Hepatocyte (in vitro differentiated cells): ENCODE results near the gene IL1R2. TPM values are rescaled to one million over a fixed set of nuclear protein-coding genes. Genes with fewer than 3 reads are reported as not detected.

Experiments
- DNase-seq: peaks from one replicate; pipeline ENCODE4 v3.0.0-alpha.2; 2016; ENCODE audit warnings: low spot score
- H2AFZ ChIP-seq: fragments of 200-600 bp; sonication (generic); 2 replicates; pipeline ENCODE4 v1.6.0; 2016; ENCODE audit warnings: antibody characterized with exemption, mild to moderate bottlenecking
- H3K27ac ChIP-seq: fragments of 200-600 bp; sonication (generic); 2 replicates; pipeline ENCODE4 v1.5.1; 2016; ENCODE audit warnings: mild to moderate bottlenecking
- H3K27me3 ChIP-seq: fragments of 200-600 bp; sonication (generic); 2 replicates; pipeline ENCODE4 v1.6.1; 2016
- H3K36me3 ChIP-seq: fragments of 200-600 bp; sonication (generic); replicated peaks from 2 replicates; pipeline ENCODE4 v1.5.1; 2016; ENCODE audit warnings: low read depth; ENCODE audit not compliant: insufficient read depth
- H3K4me1 ChIP-seq: fragments of 200-600 bp; sonication (generic); 2 replicates; pipeline ENCODE4 v1.5.1; 2016; ENCODE audit warnings: mild to moderate bottlenecking, moderate library complexity; ENCODE audit not compliant: insufficient read depth
- H3K4me2 ChIP-seq: fragments of 200-600 bp; sonication (generic); 2 replicates; pipeline ENCODE4 v1.6.0; 2016
- H3K4me3 ChIP-seq: fragments of 200-600 bp; sonication (generic); 2 replicates; pipeline ENCODE4 v1.5.1; 2016; ENCODE audit warnings: mild to moderate bottlenecking
- H3K79me2 ChIP-seq: fragments of 200-600 bp; sonication (generic); 2 replicates; pipeline ENCODE4 v1.6.0; 2017; ENCODE audit warnings: mild to moderate bottlenecking
- H3K9me2 ChIP-seq: fragments of 200-600 bp; sonication (generic); replicated peaks from 2 replicates; pipeline ENCODE4 v1.6.0; 2017; ENCODE audit warnings: mild to moderate bottlenecking; ENCODE audit not compliant: insufficient read depth
- H3K9me3 ChIP-seq: fragments of 200-600 bp; sonication (generic); 2 replicates; pipeline ENCODE4 v1.5.1; 2016; ENCODE audit warnings: low read depth, mild to moderate bottlenecking
- H4K20me1 ChIP-seq: fragments of 200-600 bp; sonication (generic); 2 replicates; pipeline ENCODE4 v1.6.0; 2016; ENCODE audit warnings: mild to moderate bottlenecking; ENCODE audit not compliant: insufficient read depth, poor library complexity, severe bottlenecking
- EZH2 ChIP-seq: fragments of 200-600 bp; sonication (generic); IDR thresholded peaks from 2 replicates; pipeline ENCODE4 v1.6.1; 2016; ENCODE audit warnings: antibody characterized with exemption, mild to moderate bottlenecking, borderline replicate concordance
- EZH2phosphoT487 ChIP-seq: fragments of 200-600 bp; sonication (generic); IDR thresholded peaks from one replicate; pipeline ENCODE4 v1.6.1; 2018; ENCODE audit warnings: antibody characterized with exemption, mild to moderate bottlenecking, low read depth, moderate library complexity; ENCODE audit not compliant: unreplicated experiment, severe bottlenecking
- WGBS: methylation state at CpG from one replicate; pipeline ENCODE4 v1.1.6; 2016; ENCODE audit warnings: low lambda C conversion rate; ENCODE audit errors: missing lambda C conversion rate; 5-methylcytosine and 5-hydroxymethylcytosine counted together
- polyA plus RNA-seq: library from polyadenylated mRNA; unstranded; fragments of >200 nt; fragmentation: Nextera tagmentation; extraction: Ambion mirVana; gene quantifications from 2 replicates; pipeline ENCODE4 v1.2.1, GENCODE V29; 2016
- total RNA-seq: library from RNA; depleted of rRNA; stranded (reverse); fragments of >200 nt; gene quantifications from 2 replicates; pipeline ENCODE4 v1.2.3, GENCODE V29; 2014
- TF ChIP-seq, protein P1 (sequence below): fragments of 200-600 bp; sonication (generic); IDR thresholded peaks from 2 replicates; pipeline ENCODE4 v1.5.1; 2016; ENCODE audit warnings: antibody characterized with exemption, mild to moderate bottlenecking; ENCODE audit not compliant: poor library complexity

Gene IL1R2
- total and polyA plus RNA-seq, 2 experiments from 2014 or later: 1.3 to 5.8 TPM

DNA sequence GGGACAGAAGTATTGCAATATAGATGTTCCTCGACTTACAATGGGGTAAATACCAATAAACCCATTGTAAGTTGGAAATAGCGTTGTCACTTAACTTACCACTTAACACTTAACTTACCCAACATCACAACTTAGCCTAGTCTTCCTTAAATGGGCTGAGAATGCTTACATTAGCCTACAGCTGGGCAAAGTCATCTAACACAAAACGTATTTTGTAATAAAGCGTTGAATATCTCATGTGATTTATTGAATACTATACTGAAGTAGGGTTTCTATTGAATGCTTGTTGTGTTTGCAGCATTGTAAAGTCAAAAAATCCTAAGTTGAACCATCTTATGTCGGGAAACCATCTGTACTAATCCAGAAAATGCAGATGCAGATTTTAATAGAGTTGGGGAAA lies 23.6 kb downstream of the IL1R2 start:
- Histone ChIP-seq H3K79me2 (no peaks in the 10 kb centered on the region), H3K9me2 (no peaks in the 10 kb centered on the region), H3K27ac (no peak overlapping the region), H3K4me3 (no peak overlapping the region), H3K9me3 (no peaks in the 10 kb centered on the region), H3K36me3 (no peaks in the 10 kb centered on the region), H3K27me3 (no peaks in the 10 kb centered on the region), H3K4me2 (no peak overlapping the region), H2AFZ (no peak overlapping the region), H3K4me1 (no peaks in the 10 kb centered on the region), H4K20me1 (no peaks in the 10 kb centered on the region)
- WGBS: 92% methylated on average over 5 of the region's 5 CpGs
- TF ChIP-seq EZH2phosphoT487 (no peak), EZH2 (no peak)
- TF ChIP-seq, protein P1, sequence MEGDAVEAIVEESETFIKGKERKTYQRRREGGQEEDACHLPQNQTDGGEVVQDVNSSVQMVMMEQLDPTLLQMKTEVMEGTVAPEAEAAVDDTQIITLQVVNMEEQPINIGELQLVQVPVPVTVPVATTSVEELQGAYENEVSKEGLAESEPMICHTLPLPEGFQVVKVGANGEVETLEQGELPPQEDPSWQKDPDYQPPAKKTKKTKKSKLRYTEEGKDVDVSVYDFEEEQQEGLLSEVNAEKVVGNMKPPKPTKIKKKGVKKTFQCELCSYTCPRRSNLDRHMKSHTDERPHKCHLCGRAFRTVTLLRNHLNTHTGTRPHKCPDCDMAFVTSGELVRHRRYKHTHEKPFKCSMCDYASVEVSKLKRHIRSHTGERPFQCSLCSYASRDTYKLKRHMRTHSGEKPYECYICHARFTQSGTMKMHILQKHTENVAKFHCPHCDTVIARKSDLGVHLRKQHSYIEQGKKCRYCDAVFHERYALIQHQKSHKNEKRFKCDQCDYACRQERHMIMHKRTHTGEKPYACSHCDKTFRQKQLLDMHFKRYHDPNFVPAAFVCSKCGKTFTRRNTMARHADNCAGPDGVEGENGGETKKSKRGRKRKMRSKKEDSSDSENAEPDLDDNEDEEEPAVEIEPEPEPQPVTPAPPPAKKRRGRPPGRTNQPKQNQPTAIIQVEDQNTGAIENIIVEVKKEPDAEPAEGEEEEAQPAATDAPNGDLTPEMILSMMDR: no peak
- DNase-seq: no peak

DNA sequence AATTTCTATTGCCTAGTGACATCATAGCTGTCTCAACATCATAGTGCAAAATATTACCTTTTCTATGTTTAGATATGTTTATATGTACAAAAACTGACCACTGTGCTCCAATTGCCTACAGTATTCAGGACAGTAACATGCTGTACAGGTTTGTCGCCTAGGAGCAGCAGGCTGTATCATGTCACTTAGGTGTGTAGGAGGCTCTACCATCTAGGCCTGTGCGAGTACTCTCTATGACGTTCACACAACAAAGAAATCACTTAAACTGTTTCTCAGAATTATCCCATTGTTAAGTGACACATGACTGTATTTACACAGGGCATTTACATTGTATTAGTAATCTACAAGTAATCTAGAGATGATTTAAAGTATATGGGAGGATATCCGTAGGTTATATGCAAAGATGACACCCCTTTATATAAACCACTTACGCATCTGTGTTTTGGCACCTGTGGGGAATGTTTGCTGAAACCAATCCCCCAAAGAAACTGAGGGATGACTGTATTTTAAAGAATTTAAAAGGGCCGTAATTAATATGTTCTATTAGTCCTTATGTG lies 24.7 kb downstream of the IL1R2 start:
- no peak for DNase-seq
- Histone ChIP-seq H3K4me2 (no peak overlapping the region), H2AFZ (no peak overlapping the region), H3K9me3 (no peaks in the 10 kb centered on the region), H3K9me2 (no peaks in the 10 kb centered on the region), H4K20me1 (no peaks in the 10 kb centered on the region), H3K27ac (no peak overlapping the region), H3K27me3 (no peaks in the 10 kb centered on the region), H3K4me1 (peaks cover 1% of the 10 kb centered on the region), H3K4me3 (no peak overlapping the region), H3K36me3 (no peaks in the 10 kb centered on the region), H3K79me2 (no peaks in the 10 kb centered on the region)
- WGBS: 76% methylated on average over 6 of the region's 6 CpGs
- no peak for TF ChIP-seq EZH2

DNA sequence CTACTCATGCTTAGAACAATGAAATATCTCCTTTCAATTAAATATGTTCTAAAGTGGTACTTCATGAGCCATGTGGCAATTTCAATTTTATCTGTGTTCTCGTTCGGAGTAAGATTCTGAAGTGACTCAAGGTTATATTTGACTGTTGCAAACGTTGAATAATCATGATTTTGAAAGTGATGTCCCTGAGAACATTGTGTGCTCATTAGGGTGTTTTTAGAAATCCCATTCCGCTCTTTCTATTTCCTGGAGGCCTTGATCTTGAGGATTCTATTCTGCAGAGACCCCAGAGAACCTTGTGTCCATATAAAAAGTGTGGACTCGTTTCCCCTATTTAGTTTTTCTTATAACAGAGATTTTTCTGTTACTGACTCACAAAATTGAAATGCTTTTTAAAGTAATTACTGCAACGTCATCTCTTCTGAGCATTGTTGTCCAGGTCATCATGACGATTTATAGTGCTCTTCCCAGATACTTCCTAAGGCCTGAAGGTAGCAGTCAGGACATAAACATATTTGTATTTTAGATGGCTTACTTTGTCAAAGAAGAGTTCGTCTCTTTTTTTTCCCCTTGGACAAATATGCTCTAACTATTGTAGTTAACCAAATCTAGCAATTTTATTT lies 27.2 kb downstream of the IL1R2 start:
- Histone ChIP-seq H3K27ac (peak overlapping the region; percentile 36), H3K9me3 (no peaks in the 10 kb centered on the region), H3K4me2 (no peak overlapping the region), H3K9me2 (no peaks in the 10 kb centered on the region), H3K79me2 (no peaks in the 10 kb centered on the region), H3K27me3 (no peaks in the 10 kb centered on the region), H3K4me3 (no peak overlapping the region), H2AFZ (no peak overlapping the region), H4K20me1 (no peaks in the 10 kb centered on the region), H3K36me3 (no peaks in the 10 kb centered on the region), H3K4me1 (peaks cover 7% of the 10 kb centered on the region)
- TF ChIP-seq, protein P1: no peak
- TF ChIP-seq EZH2phosphoT487 (no peak), EZH2 (no peak)
- WGBS: 69% methylated on average over 8 of the region's 8 CpGs
- DNase-seq: no peak

DNA sequence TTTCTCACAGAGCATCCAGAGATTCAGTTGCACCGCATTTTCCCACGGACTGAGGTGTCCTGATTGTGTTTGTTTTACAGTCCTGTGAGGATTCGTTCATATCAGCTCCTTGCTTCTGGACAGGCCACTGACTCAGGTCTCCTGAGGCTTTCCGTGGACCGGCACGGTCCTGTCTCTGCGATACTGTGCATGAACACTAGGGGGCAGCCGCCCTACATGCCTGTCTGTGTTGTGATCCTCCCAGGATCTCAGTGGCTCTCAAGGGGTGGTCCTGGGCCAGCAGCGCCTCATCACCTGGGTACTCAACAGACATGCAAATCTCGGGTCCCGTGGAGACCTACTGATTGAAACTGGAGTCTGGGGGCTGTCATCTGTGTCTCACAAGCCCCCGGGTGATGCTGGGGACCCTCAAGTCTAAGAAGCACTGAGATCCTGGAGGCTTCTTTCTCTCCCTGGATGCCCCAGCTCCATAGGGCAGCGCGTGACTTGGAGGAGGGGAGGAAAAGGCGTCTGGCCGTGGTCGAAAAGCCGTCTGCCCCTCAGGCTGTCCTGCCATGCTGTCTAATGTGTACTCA lies 28.9 kb downstream of the IL1R2 start:
- peak overlapping the region; percentile 27 for H3K27ac ChIP-seq
- no peak overlapping the region for H3K4me2 ChIP-seq
- no peaks in the 10 kb centered on the region for H3K9me2 ChIP-seq
- no peak overlapping the region for H3K4me3 ChIP-seq
- DNase-seq: peak; percentile 92
- H3K27me3 ChIP-seq: no peaks in the 10 kb centered on the region
- H3K79me2 ChIP-seq: no peaks in the 10 kb centered on the region
- no peaks in the 10 kb centered on the region for H4K20me1 ChIP-seq
- TF ChIP-seq EZH2phosphoT487: no peak
- no peak for TF ChIP-seq EZH2
- TF ChIP-seq, protein P1: peak; percentile 95
- H2AFZ ChIP-seq: no peak overlapping the region
- no peaks in the 10 kb centered on the region for H3K36me3 ChIP-seq
- WGBS: 22% methylated on average over 18 of the region's 18 CpGs
- H3K9me3 ChIP-seq: no peaks in the 10 kb centered on the region
- peaks cover 14% of the 10 kb centered on the region for H3K4me1 ChIP-seq
